ENCODE results near the gene SPATA17. TPM values are rescaled to one million over a fixed set of nuclear protein-coding genes. Genes with fewer than 3 reads are reported as not detected.

SPATA17 gene
- total and polyA plus RNA-seq, 2 of the 8 experiments (the other 6 are each of a cell fraction or from before 2014, with no cell fraction given) = 0.17 to 0.48 TPM

GRCh38 chr1:217715681-217716080 lies 84.5 kb downstream of the SPATA17 start:
- 95% methylated on average over 4 of the region's 4 CpGs; no CpG with 5 or more reads in 1 of the 2 experiments for WGBS, 2 experiments (ENCODE audit: extremely low coverage in 1 of 2, insufficient coverage in 1 of 2, insufficient read length in 1 of 2, insufficient replicate concordance in 2 of 2, low coverage in 1 of 2, low lambda C conversion rate in 2 of 2, missing lambda C conversion rate in 1 of 2)
- CTCF ChIA-PET (ENCODE audit: partially characterized antibody) = interaction anchor here (0.6 kb wide), 1 partner anchor 56 kb away, joined by 3 read pairs; no protein-coding TSS in a partner anchor
- POLR2A ChIA-PET (ENCODE audit: partially characterized antibody) = no interaction called here

More at GRCh38 chr1:217715681-217716080, 84.5 kb downstream of the SPATA17 start:
- Histone ChIP-seq H2BK12ac (ENCODE audit: low read depth, low read length) (no peak overlapping the region), H3K9me3 (ENCODE audit: insufficient read depth in 2 of 2, low read depth in 1 of 2, low read length in 1 of 2) (no peaks in the 10 kb centered on the region), H3K23me2 (ENCODE audit: low read depth, low read length) (no peaks in the 10 kb centered on the region), H4K20me1 (replicated peaks in 1 of 2; ENCODE audit: control insufficient read depth in 1 of 2, insufficient read depth in 2 of 2, low read length in 2 of 2) (no peaks in the 10 kb centered on the region), H3K4me2 (ENCODE audit: insufficient read depth in 1 of 2, low read depth in 2 of 2, low read length in 2 of 2) (no peak overlapping the region), H3K36me3 (ENCODE audit: control insufficient read depth in 2 of 4, insufficient read depth in 4 of 4, low read length in 3 of 4) (no peaks in the 10 kb centered on the region), H3K23ac (ENCODE audit: insufficient read length) (no peak overlapping the region), H2BK120ac (replicated peaks; ENCODE audit: low read depth, low read length) (no peak overlapping the region), H3K4ac (replicated peaks; ENCODE audit: insufficient read length, low read depth, low read length) (no peak overlapping the region), H2AK5ac (ENCODE audit: low read depth, low read length) (no peak overlapping the region), H3K79me1 (ENCODE audit: low read depth, low read length) (no peaks in the 10 kb centered on the region), H2BK20ac (ENCODE audit: low read length) (no peak overlapping the region), H3K79me2 (ENCODE audit: control insufficient read depth in 1 of 2, insufficient read depth in 2 of 2, low read length in 2 of 2) (no peaks in the 10 kb centered on the region), H3K14ac (ENCODE audit: insufficient read length) (no peak overlapping the region), H3K18ac (ENCODE audit: extremely low read depth, low read length) (no peak overlapping the region), H4K5ac (ENCODE audit: insufficient read length, low read depth, low read length) (no peak overlapping the region), H4K8ac (ENCODE audit: extremely low read depth, insufficient read depth, low read length) (no peak overlapping the region), H3K9ac (replicated peaks in 1 of 4; ENCODE audit: extremely low read depth in 1 of 4, low read depth in 3 of 4, low read length in 3 of 4) (no peak overlapping the region), H3K56ac (replicated peaks; ENCODE audit: insufficient read length, low read depth, low read length) (no peak overlapping the region), H3K27me3 (replicated peaks in 1 of 4; ENCODE audit: control insufficient read depth in 3 of 4, extremely low read depth in 1 of 4, insufficient read depth in 3 of 4, low read length in 3 of 4) (no peaks in the 10 kb centered on the region), H2BK5ac (ENCODE audit: low read depth, low read length) (no peak overlapping the region), H3K4me1 (replicated peaks in 1 of 4; ENCODE audit: control insufficient read depth in 3 of 4, insufficient read depth in 4 of 4, low read length in 3 of 4) (no peaks in the 10 kb centered on the region), H3K4me3 (ENCODE audit: extremely low read depth in 1 of 4, insufficient read depth in 2 of 4, low read depth in 3 of 4, low read length in 4 of 4) (no peak overlapping the region), H2AFZ (ENCODE audit: low read length) (no peak overlapping the region), H3K27ac (ENCODE audit: low read depth, low read length) (no peak overlapping the region), H2BK15ac (ENCODE audit: low read length) (no peak overlapping the region), H4K91ac (replicated peaks; ENCODE audit: insufficient read length, low read length) (no peak overlapping the region)
- FAIRE-seq (no peak), DNase-seq (ENCODE audit: low read depth in 1 of 2, low spot score in 2 of 2) (no peak)
- TF ChIP-seq RNF2 (IDR thresholded peaks at IDR 0.05; ENCODE audit: borderline replicate concordance, low read depth, low read length, missing control alignments, poor library complexity, severe bottlenecking) (no peak), TCF12 (IDR thresholded peaks at IDR 0.05; ENCODE audit: low read depth, low read length) (no peak), E2F6 (IDR thresholded peaks at IDR 0.05) (no peak), SP1 (IDR thresholded peaks at IDR 0.05; ENCODE audit: low read depth, low read length) (no peak), CTCF (IDR thresholded peaks at IDR 0.05; ENCODE audit: control extremely low read depth in 1 of 3, insufficient read depth in 1 of 3, low read depth in 1 of 3, low read length in 3 of 3) (no peak), GTF2F1 (IDR thresholded peaks at IDR 0.05; ENCODE audit: borderline replicate concordance, low read depth, low read length) (no peak)
- TF ChIP-seq, protein P1, sequence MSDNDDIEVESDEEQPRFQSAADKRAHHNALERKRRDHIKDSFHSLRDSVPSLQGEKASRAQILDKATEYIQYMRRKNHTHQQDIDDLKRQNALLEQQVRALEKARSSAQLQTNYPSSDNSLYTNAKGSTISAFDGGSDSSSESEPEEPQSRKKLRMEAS (IDR thresholded peaks at IDR 0.05) = no peak

Measured in H1 (cell line).